ENCODE data around the gene FAM187B.
"Not testable (repeated sequence)": the region's sequence is repeated elsewhere in the genome, so short reads cannot be mapped to it uniquely, and the experiment has no call there.

FAM187B gene

DNA sequence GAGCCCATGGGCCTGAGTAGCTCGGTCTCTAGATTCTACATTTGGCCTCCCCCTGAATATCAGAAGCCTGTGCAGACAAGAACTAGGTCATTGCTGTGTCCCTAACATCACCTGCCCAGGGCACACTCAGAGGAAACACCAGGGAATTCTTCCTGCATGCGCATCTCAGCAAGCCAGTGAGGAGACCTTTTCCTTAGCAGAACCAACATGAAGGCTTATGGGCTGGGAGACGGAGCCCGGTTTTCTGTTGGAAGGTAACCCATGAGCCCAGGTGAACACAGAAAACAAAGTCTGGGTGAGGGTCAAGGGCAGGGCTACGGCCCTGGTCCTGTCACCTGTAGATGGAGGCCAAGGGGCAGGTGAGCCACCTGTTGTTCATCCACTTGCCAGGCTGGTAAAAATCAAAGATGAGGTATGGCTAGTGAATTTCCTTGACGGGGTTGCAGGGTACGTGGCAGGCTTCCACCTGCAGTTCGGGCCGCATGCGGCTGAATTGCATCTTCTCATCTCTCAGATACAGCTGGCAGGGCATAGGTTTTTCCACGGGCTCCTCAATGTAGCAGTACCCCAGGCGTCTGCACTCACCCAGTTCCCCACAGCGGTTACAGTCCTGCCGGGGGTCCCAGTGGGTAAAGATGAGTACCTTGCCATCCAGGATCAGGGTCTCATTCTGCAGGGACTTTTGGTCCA lies 3.6 kb upstream of the FAM187B start:
- no peak for DNase-seq

- DNase-seq: no peak
These were observed 1.1 kb upstream of the FAM187B start for GRCh38 chr19:35229601-35230000.

DNA sequence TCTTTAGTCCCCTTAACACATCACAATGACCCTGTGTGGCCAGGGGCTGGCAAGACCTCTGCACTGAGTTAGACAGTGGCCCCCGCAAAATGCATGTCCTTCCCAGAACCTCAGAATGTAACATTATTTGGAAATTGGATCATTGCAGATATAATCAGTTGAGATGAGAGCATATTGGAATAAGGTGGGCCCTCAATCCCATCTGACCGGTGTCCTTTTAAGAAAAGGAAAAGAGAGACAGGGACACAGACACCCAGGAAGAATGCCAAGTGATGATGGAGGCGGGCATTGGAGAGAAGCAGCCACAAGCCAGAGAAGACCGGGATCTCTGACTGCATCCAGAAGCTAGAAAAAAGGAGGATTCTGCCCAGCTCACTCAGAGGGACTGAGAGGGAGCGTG lies 1.8 kb downstream of the FAM187B start:
- DNase-seq: no peak

GRCh38 chr19:35225951-35226350 lies 2.6 kb downstream of the FAM187B start:
- no peak for DNase-seq

DNA sequence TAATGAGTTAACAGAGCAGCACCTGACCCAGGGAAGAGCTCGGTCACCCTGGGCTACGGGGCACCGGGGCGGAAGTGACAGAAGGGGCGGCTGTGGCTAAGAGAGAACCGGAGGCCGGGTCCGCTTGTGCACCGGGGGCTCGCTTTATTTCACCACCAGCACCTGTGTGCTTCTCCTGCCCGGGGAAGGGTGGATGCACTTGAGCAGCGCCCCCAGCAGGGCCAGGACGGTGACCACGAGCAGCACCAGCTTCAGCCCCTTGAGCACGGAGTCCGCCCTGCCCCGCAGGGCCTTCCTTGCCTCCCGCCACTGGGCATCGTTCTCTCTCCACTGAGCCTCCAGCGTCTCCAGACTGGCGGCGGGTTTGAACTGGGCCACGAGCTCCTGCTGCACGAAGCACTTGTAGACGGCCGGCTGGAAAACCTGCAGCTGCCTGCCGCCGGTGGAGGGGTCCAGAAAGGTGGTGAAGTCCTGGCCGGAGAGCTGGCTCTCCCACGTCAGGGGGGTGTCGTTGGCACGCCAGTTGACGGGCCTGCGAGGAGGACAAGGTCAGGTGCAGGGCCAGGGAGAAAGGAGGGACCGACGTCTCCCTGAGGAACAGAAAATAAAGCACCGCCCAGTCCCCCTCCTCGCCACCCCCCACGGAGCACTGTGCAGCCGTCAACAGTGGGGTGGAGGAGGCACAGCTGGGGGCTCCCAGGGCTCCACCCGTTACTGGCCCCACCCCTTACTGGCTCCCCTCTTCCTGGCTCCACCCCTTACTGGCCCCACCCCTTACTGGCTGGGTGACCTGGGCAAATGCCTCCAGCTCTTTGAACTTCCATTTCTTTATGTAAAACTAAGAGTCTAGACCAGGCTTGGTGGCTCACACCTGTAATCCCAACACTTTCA lies 3.6 kb downstream of the FAM187B start:
- no peak for DNase-seq

- no peak for DNase-seq
These were observed 4.6 kb downstream of the FAM187B start for GRCh38 chr19:35223862-35224505.

- DNase-seq: no peak
These were observed 5.3 kb downstream of the FAM187B start for GRCh38 chr19:35223084-35223790.

DNA sequence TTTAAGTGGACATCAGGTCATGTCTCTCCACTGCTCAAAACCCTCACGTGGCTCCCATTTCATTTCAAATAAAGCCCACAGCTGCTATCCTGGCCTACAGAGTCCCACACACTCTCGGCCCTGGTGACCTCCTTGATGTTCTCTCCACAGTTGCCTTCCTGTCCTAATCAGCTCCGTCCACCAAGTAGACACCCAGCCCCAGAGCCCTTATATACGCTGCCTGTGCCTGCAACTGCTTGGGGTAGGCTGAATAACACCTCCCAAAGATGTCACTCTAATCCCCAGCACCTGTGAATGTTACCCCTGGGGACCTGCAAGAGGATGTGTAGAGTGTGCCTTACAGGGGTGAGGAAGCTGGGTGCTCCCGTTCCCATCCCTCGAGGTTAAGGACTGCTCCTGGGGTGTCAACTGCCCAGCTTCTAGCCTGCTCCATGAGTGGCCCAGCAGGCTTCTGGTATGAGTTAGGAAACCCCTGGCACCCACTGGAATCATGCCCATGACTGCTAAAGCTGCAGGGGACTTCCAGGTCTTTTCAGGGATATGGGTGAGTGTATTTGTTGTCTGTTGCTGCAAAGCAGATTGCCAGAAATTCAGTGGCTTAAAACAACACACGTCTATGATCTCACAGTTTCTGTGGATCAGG lies 6.0 kb downstream of the FAM187B start:
- no peak for DNase-seq

GRCh38 chr19:35220973-35221590 lies 7.5 kb downstream of the FAM187B start:
- DNase-seq: not testable (repeated sequence)

DNA sequence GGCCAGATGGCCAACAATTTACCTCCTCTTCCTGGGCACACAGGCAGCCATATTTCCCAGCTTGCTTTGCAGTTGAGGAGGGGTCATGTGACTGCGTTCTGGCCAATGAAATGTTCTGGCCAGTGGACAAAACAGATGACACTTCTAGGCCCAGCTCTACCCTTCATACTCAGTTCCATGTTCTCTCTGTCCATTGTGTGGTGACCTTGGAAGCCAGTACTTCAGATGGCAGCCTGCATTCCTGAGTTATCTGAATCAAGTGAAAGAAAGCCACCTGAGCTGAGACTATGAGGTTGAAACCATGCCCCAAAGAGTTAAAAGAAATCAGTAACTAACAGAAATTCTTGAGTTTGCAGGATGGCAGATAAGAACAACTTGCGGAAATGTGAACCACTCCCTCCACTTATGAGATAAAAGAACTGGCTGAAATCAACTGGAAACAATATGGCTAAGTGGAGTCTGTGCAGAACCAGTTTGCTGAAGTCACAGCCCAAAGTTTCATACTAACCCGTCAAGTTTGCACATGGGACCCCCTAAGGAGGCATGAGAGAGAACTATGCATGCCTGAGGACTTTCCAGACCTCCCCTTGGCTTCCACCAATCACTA lies 8.1 kb downstream of the FAM187B start:
- DNase-seq: no peak

DNA sequence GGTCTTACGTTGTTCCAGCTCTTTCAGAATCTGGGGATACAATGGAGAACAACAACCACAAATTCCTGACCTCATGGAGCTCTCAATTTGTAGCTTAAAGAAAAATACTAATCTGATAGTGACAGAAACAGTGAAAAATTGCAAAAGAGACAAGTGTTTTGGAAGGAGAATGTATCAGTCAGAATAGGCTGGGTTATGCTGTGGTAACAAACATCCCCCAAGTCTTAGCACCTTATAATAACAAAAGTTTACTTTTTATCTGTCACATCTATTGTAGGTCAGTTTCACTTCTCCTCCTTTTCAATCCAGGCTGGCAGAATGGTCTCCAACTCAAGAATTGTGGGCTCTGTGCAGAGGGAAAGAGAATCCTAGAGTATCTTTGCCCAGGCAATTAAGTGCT lies 9.5 kb downstream of the FAM187B start:
- no peak for DNase-seq

- no peak for DNase-seq
These were observed 10.9 kb downstream of the FAM187B start for GRCh38 chr19:35217649-35217990.

DNA sequence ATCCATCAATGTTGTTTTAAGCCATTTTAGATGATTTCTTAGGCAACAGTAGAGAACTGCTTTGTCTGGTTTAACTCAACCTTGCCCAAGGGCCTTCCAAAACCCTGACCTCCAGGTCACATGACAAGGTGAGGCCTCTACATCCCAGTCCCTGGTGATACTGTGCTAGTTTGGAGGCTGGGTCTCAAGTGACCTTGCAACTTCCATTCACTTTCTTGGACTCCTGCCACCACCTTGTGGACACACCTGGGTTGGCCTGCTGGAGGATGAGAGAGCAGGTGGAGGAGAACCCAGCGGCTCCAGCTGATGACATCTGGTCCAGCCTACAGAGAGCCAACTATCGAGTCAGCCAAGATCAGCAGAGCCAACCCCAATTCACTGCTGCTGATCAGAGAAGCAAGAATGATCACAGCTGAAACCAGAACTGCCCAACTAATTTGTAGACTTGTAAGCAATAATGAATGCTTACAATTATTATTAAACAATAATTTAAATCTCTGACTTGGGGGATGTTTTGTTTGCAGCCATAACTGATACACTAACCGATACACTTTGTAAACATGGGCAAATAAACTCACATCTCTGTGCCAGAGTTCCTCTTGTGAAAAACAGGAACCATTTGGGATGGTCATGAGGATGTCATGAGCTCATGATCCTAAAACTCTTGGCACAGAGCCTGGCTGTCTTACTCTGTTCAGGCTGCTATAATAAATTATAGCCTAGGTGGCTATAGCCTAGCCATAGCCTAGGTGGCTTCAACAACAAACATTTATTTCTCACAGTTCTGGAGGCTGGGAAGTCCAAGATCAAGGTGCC lies 11.5 kb downstream of the FAM187B start:
- DNase-seq: peak; percentile 41

GRCh38 chr19:35216016-35216832 lies 12.3 kb downstream of the FAM187B start:
- no peak for DNase-seq

GRCh38 chr19:35214766-35215422 lies 13.6 kb downstream of the FAM187B start:
- no peak for DNase-seq

GRCh38 chr19:35213663-35214632 lies 14.6 kb downstream of the FAM187B start:
- peak; percentile 82 for DNase-seq

- no peak for DNase-seq
These were observed 16.3 kb downstream of the FAM187B start for GRCh38 chr19:35212241-35212640.
